GM12878 (cell line): ENCODE measurements around the gene CAST. TPM values are rescaled to one million over a fixed set of nuclear protein-coding genes. Genes with fewer than 3 reads are reported as not detected.

Experiments used
- ATAC-seq: fragments of 200-7000 bp; cut with Tn5 transposase; 3 replicates; pipeline ENCODE4 v1.9.1; 2020; ENCODE audit warnings: mild to moderate bottlenecking, moderate library complexity
- BruUV-seq: library from RNA; stranded (reverse); fragments of 400-500 nt; replicated peaks from 2 replicates; lab custom pipeline; 2021; lab: Mats Ljungman, UMichigan
- CTCF ChIA-PET: fragments of 300-600 bp; sonication (Branson Sonifier 250); formaldehyde crosslinking; extraction: SDS; loops from one replicate; lab custom pipeline; 2021; ENCODE audit warnings: inconsistent platforms; lab: Yijun Ruan, JAX
- POLR2A ChIA-PET: fragments of 350-600 bp; formaldehyde crosslinking; extraction: SDS; loops from one replicate; lab custom pipeline; 2021; ENCODE audit warnings: inconsistent platforms; lab: Charles Lee
- RAD21 ChIA-PET: fragments of 300-600 bp; sonication (Branson Sonifier 250); formaldehyde crosslinking; loops from one replicate; lab custom pipeline; 2023; ENCODE audit warnings: antibody characterized with exemption; ENCODE audit not compliant: unreplicated experiment; lab: Charles Lee
- SMC1A ChIA-PET: fragments of 300-600 bp; sonication (Branson Sonifier 250); formaldehyde crosslinking; loops from one replicate; lab custom pipeline; 2023; ENCODE audit not compliant: unreplicated experiment, uncharacterized antibody; lab: Charles Lee
- DNase-seq: peaks from one replicate; pipeline ENCODE4 v3.0.0-alpha.2; 2011; ENCODE audit warnings: low read depth, low spot score
- FAIRE-seq: peaks from 3 replicates; lab custom pipeline; 2011; peaks lifted over from hg19 to GRCh38; lab: Jason Lieb, UNC
- H2AFZ ChIP-seq: 2 replicates; pipeline ENCODE4 v1.6.0; 2011; ENCODE audit warnings: low read depth, low read length, control low read depth; ENCODE audit not compliant: control insufficient read depth
- H3K27ac ChIP-seq: 2 replicates; pipeline ENCODE4 v1.5.1; 2011; ENCODE audit warnings: control low read depth; ENCODE audit not compliant: control insufficient read depth, insufficient read depth
- H3K27me3 ChIP-seq, 2 experiments: replicated peaks in 1 of 2; 2 replicates each; pipeline versions ENCODE4 v1.6.0 to v1.6.1; 2011; ENCODE audit warnings: low read length in 1 of 2; ENCODE audit not compliant: control insufficient read depth in 2 of 2, insufficient read depth in 2 of 2
- H3K36me3 ChIP-seq, 2 experiments: 2 replicates each; pipeline ENCODE4 v1.5.1; 2011; ENCODE audit warnings: low read length in 1 of 2; ENCODE audit not compliant: control insufficient read depth in 2 of 2, insufficient read depth in 2 of 2
- H3K4me1 ChIP-seq: 2 replicates; pipeline ENCODE4 v1.6.1; 2011; ENCODE audit warnings: mild to moderate bottlenecking, low read length, moderate library complexity, mixed read lengths; ENCODE audit not compliant: control insufficient read depth, insufficient read depth
- H3K4me2 ChIP-seq: 2 replicates; pipeline ENCODE4 v1.6.0; 2011; ENCODE audit warnings: control low read depth; ENCODE audit not compliant: control insufficient read depth, insufficient read depth
- H3K4me3 ChIP-seq: fragments of 200-600 bp; sonication (generic); 2 replicates; pipeline ENCODE4 v1.5.1; 2016
- H3K79me2 ChIP-seq: 2 replicates; pipeline ENCODE4 v1.6.0; 2011; ENCODE audit warnings: low read length; ENCODE audit not compliant: control insufficient read depth, insufficient read depth
- H3K9ac ChIP-seq: 2 replicates; pipeline ENCODE4 v1.8.0; 2011; ENCODE audit warnings: low read length, control low read depth, mixed read lengths; ENCODE audit not compliant: control insufficient read depth, insufficient read depth
- H3K9me3 ChIP-seq: replicated peaks from 3 replicates; pipeline ENCODE4 v1.5.1; 2011; ENCODE audit warnings: mild to moderate bottlenecking, low read length; ENCODE audit not compliant: control insufficient read depth, insufficient read depth
- H4K20me1 ChIP-seq: 2 replicates; pipeline ENCODE4 v1.6.0; 2011; ENCODE audit not compliant: control insufficient read depth, insufficient read depth
- BCL3 ChIP-seq: IDR thresholded peaks from 2 replicates; pipeline ENCODE4 v1.6.1; 2011; ENCODE audit warnings: borderline replicate concordance, low read depth, mild to moderate bottlenecking, moderate library complexity, low read length; ENCODE audit not compliant: insufficient read depth, poor library complexity, severe bottlenecking
- CREB1 ChIP-seq: IDR thresholded peaks from 2 replicates; pipeline ENCODE4 v1.6.1; 2012; ENCODE audit warnings: low read depth, mild to moderate bottlenecking, inconsistent platforms
- EED ChIP-seq: sonication (generic); IDR thresholded peaks from 2 replicates; pipeline ENCODE4 v1.6.1; 2016; ENCODE audit warnings: antibody characterized with exemption, low read depth
- KLF5 ChIP-seq: fragments of 450-650 bp; IDR thresholded peaks from 2 replicates; pipeline ENCODE4 v1.6.1; 2014; ENCODE audit warnings: mild to moderate bottlenecking; ENCODE audit not compliant: partially characterized antibody
- PAX8 ChIP-seq: fragments of 450-650 bp; IDR thresholded peaks from 2 replicates; pipeline ENCODE4 v1.6.1; 2017; ENCODE audit warnings: mild to moderate bottlenecking, moderate library complexity
- POLR2AphosphoS5 ChIP-seq: IDR thresholded peaks from 2 replicates; pipeline ENCODE4 v1.6.1; 2011; ENCODE audit warnings: mild to moderate bottlenecking, low read length, inconsistent platforms
- RELA ChIP-seq: fragments of 450-650 bp; IDR thresholded peaks from 2 replicates; pipeline ENCODE4 v1.8.0; 2014; ENCODE audit warnings: borderline replicate concordance; ENCODE audit not compliant: partially characterized antibody
- SMAD1 ChIP-seq: fragments of 450-650 bp; IDR thresholded peaks from 2 replicates; pipeline ENCODE4 v1.6.1; 2018; ENCODE audit warnings: mild to moderate bottlenecking, low read depth; ENCODE audit not compliant: partially characterized antibody
- TCF7 ChIP-seq: IDR thresholded peaks from 2 replicates; pipeline ENCODE4 v1.6.1; 2014; ENCODE audit warnings: antibody characterized with exemption, borderline replicate concordance
- ZNF207 ChIP-seq: fragments of 450-650 bp; IDR thresholded peaks from 2 replicates; pipeline ENCODE4 v1.6.1; 2014; ENCODE audit warnings: antibody characterized with exemption, mild to moderate bottlenecking, borderline replicate concordance
- ZZZ3 ChIP-seq: IDR thresholded peaks from 2 replicates; pipeline ENCODE4 v1.6.1; 2011; ENCODE audit warnings: low read depth; ENCODE audit not compliant: control insufficient read depth, insufficient read length
- WGBS: methylation state at CpG from one replicate; pipeline ENCODE4 v1.1.6; 2016; ENCODE audit warnings: low lambda C conversion rate; ENCODE audit not compliant: insufficient replicate concordance, insufficient coverage; ENCODE audit errors: missing lambda C conversion rate; 5-methylcytosine and 5-hydroxymethylcytosine counted together
- in situ Hi-C: fragments of 300-500 bp; cut with MboI; formaldehyde crosslinking; loops from 9 replicates; pipeline ENCODE4 v1.14.3; 2018; ENCODE audit warnings: mixed read lengths
- intact Hi-C: fragments of 100-400 bp; cut with micrococcal nuclease; formaldehyde crosslinking; loops from one replicate; pipeline ENCODE4 v1.14.2; 2022; ENCODE audit not compliant: unreplicated experiment
- polyA plus RNA-seq, 11 experiments: library from polyadenylated mRNA; depleted of rRNA in 4 of 11; unstranded in 6 of 11; stranded (reverse) in 5 of 11; fragments of >200 nt; fragmentation: Nextera tagmentation in 4 of 11; fragmentation: Illumina TruSeq in 1 of 11; extraction: Ambion mirVana in 4 of 11; extraction: Trizol in 1 of 11; gene quantifications; 1 replicate in 1 of 11; 2 replicates in 10 of 11; pipeline versions ENCODE4 v1.2.1 to v1.2.3, GENCODE V29; 2011 to 2016; ENCODE audit warnings: inconsistent platforms in 2 of 11, missing spikeins in 2 of 11, low read depth in 1 of 11
- total RNA-seq, 4 experiments: library from RNA; depleted of rRNA in 3 of 4; stranded (reverse); fragments of >200 nt in 3 of 4; fragmentation: Illumina TruSeq in 1 of 4; extraction: Trizol in 1 of 4; gene quantifications; 2 replicates each; pipeline versions ENCODE4 v1.2.1 to v1.2.3, GENCODE V29; 2013 to 2021

Gene CAST
- total and polyA plus RNA-seq, 10 of the 15 experiments (the other 5 are each of a cell fraction or from before 2014, with no cell fraction given) = 31.7 to 140 (median 68.5) TPM

- ChIA-PET SMC1A (interaction anchor here (0.9 to 3.9 kb wide), 4 partner anchors 18 to 51 kb away, joined by 3 to 16 read pairs (median 4); no protein-coding TSS in a partner anchor), CTCF (interaction anchor here (0.8 to 3.9 kb wide), 4 partner anchors 23 to 53 kb away, joined by 3 to 20 read pairs (median 4); no protein-coding TSS in a partner anchor), RAD21 (no interaction called here), POLR2A (no interaction called here)
- no peak for DNase-seq
- in situ Hi-C loops = no loop called here
- Histone ChIP-seq H3K9me3 (no peaks in the 10 kb centered on the region), H3K79me2 (no peaks in the 10 kb centered on the region), H3K4me2 (no peak overlapping the region), H3K27me3 (no peaks in the 10 kb centered on the region; a peak in 2 of 4 replicates), H4K20me1 (no peaks in the 10 kb centered on the region), H2AFZ (no peak overlapping the region), H3K9ac (no peak overlapping the region), H3K27ac (no peak overlapping the region), H3K36me3 (no peaks in the 10 kb centered on the region), H3K4me1 (no peaks in the 10 kb centered on the region), H3K4me3 (no peak overlapping the region)
- 28% methylated on average over 4 of the region's 4 CpGs for WGBS
- no peak for ATAC-seq
- no peak for FAIRE-seq
- BruUV-seq = no TSS peak
- no peak for TF ChIP-seq EED
- no peak for TF ChIP-seq POLR2AphosphoS5
- no peak for TF ChIP-seq TCF7
- TF ChIP-seq RELA = no peak
- TF ChIP-seq ZNF207 = no peak
- no peak for TF ChIP-seq ZZZ3
- TF ChIP-seq KLF5 = no peak
- no peak for TF ChIP-seq BCL3
- TF ChIP-seq SMAD1 = no peak
- no peak for TF ChIP-seq PAX8
- no peak for TF ChIP-seq CREB1
- intact Hi-C loops = no loop called here
Observed at GRCh38 chr5:96636594-96636993, 25.6 kb upstream of the CAST start.
